ENCODE results near the gene EN2.

Gene EN2

DNA sequence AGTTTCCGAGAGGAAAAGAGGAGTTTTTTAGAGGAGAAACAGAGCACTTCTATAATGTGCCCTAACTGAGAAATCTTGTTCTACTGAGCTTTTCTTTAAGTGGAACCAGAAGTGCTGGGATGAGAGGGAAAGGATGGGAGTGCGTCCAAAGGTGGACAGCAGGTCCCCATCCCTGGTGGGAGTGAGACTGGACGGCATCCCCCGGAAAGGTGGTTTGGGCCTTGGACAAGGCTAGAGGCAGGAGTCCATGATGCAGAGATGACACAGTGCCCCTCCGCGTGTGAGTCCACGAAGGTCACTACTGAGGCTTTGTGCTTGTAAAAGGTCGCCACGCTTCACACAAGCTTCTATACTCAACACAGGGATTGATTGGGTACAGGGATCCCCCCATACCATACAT lies 6.1 kb upstream of the EN2 start:
- no peak for DNase-seq

DNA sequence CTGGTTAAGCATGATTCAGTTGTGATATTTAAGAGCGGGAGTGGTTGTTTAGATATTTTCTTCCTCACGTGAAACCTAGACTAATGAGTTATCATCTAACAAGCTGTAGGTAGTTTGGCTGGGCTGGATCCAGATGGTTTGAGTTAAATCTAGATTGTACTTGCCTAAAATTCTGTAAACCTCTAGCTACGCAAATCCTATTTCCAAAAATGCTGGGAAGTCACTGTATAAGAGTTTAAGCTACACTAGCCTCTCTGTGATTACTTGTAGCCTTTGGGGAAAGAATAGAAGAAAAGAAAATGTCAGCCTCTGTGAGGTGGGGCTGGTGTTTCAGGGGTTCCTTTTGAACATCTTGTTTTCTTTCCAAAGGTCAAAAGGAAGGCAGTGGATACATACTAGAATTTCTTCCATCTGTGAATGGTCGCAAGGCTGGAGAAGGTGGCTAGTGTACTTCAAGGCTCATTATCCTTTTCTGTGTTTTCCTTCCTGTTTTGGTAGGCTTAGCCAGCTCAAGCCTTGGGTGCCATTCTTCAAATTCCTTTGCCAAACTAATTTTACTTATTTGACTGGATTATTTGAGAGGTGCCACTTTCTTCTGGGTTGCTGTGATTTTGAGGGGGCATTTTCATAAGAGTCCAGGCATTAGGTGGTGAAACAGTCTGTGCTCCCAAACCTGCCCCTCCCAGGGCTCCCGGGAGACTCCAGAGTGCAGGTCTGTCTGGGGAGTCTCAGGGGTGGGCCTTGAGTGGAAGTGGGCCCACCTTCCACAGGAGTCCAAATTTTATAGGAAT lies 5.2 kb upstream of the EN2 start:
- no peak for DNase-seq

DNA sequence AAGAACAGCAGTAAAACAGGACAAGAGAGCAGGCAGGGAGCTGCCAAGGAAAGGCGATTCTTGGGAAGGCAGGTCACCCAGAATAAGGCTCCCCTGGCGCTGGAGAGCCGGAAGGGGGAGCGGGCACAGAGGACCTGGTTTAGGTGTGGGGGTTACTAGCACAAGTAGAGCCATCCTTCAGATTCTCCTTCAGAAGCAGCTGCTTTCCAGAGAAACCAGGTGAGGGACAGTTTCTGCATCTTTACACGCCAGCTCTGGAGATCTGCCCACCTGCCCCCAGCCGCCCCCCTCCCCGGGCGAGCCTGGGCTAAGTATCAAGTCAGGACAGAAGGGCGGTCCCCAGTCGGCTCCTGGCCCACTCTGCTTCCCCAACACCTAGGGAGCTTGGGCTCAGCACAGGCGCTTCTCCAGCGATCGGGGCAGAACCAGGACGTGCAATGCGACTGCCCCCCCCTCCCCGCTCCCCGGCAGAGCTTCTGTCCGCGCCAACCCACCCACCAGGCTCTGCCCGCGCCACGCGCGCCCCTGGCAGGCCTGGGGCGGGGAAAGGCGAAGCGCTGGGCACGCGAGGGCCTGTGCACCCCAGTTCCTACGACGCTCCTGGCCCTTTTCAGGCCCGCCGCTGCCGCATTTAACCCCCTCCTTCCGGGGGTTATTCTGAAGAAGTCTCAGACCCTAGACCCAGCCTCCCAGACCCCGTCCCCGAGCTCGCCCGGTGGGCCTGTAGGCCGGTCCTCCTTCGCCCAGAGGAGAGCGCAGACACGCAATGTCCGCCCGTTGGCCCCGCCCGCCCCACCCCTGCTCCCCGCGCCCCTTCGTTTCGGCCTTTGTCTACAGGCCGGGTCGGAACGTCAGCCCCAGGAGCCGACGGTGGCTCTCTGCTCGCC lies 4.4 kb upstream of the EN2 start:
- no peak for DNase-seq

DNA sequence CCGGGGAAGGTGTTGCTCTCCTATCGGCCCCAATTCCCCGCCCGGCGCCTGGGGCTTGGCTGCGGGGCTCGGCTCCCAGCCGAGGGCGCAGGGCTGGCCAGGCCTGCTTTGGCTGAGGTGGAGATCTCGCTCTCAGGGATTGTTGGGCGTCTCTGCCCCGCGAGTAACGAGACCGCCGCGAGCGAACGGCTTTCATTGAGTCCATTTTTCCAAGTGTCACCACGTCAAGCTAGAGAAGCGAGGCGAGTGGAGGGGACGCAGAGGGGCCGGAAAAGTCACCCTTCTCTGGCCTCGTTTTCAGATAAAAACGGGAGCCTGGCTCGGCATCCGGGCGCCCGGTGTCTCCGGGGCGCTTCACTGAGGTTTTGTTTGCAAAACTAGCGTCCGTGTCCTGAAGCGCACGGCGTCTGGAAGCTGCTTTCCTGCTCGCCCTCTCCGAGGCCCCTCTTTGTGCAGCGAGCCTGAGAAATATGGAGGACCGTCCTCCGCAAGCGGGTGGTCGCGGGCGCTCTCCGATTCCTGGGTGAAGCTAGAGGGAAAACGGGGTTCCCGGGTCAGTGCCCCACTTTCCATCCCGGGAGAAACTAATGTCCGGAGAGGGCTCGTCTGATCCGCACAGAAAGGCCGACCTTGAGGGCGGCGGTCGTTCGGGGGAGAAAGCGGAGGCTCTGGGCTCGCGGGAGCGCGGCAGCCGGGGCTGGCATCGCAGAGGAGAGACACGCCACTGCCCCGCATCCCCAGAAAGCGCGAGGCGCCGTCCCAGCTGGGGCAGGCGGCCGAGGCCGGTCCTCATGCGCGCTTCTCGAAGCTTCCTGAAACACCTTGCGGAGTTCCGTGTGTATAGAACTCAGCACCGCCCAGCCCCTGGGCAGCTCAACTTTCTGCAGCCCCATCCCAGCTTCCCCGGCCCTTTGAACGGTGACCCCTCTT lies 3.5 kb upstream of the EN2 start:
- DNase-seq: no peak

DNA sequence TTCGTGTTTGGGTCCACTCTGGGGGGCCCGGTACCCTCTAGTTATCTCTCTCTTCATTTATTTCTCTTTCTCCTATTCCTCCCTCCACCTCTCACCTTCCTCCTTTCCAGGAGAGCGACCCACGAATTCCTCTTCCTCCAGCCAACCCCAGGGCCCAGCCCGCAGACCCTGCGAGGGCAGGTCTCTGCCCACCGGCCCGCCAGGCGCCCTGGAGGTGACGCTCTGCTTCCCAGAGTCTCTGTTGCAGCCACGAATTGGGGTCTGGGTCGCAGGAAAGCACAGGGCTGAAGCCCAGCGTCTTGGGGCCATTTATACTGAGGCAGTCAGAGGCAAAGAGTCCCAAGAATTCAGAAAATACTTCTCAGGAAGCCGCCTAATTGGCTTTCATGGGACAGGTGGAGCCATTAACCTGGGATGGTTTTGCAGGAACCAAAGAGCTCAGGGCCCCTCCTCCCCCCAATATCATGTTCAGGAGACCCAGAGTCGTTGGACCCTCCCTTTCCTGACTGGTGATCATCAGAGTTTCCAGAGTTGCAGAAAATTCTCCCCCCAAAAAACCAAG lies 2.7 kb upstream of the EN2 start:
- no peak for DNase-seq

DNA sequence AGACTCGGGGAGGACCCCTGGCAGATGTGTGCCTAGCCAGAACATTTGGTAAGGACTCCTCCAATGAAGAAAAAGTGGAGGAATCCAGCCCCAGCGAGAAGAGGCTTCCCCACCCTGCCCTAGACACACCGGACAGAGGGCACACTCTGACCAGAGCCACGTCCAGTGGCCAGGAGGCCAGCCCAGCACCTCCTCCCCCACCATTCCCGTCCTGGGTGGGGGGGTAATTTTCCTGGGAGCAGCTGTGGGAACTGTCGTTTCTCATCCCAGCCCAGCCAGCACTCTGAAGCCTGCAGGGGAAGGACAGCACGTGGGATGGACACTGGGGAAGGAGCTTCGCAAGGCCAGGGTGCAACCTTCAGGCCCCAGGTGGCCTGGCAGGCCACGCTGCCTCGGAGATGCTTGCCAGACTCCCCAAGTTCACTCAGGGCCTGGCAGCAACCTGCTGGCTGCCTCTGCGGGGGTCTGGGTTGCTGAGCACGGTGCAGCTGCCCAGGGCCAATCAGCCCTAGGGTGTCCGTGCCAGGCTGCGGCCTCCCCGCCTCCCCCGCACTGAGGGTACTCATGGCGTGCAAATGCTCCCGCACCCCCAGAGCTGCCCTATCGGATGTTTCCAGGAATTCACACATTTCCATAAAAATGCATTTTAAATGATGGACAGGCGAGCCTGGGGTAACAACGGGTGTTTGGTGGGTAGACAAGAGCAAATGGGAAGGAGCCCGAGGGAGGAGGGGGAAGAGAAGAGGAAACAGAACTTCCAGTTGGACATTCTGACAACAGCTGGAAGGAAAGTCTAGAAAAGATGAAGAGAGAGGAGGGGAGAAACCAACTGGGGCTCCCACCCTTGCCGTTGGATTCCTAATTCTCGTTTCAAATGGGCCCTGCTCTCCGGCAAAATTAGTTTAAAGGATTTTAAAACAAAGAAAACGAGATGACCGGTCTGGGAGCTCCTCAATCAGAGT lies 1.9 kb upstream of the EN2 start:
- DNase-seq: no peak

DNA sequence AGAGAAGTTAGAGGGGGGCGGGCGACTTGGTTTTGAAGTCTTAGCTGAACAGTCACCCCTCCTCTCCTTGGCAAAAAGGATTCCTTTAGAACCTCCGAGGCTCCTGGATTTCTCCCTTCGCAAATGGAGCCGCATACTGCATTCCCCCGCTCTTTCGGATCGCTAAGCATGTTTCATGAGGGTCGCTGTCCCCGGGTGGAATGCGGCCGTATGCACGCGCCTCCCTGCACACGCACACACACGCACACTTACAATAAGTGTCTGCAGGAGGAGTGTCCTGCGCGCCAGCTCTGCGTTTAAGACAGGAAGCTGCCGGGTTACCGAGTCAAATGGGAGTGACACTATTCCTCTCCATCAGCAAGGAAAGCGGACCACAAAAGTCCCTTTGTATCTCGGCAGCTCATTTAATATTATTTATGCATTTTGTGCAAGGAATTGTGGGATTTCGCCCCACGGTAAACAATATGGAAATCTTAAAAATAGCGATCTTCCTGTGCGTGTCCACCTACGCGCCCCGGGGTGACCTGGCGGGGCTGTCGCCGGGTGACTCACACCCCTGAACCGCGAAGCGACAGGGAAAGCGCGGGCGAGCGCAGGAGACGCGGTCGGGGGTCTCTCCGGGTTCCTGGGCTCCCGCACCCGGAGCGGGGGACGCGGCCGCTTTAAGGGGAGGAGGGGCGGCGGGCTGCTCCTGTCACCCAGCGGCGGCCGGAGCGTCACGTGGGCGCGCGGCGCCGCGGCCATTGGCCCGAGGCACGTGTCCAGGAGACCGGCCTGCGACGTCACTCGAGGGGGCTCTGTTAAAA lies 988 bp upstream of the EN2 start:
- no peak for DNase-seq

DNA sequence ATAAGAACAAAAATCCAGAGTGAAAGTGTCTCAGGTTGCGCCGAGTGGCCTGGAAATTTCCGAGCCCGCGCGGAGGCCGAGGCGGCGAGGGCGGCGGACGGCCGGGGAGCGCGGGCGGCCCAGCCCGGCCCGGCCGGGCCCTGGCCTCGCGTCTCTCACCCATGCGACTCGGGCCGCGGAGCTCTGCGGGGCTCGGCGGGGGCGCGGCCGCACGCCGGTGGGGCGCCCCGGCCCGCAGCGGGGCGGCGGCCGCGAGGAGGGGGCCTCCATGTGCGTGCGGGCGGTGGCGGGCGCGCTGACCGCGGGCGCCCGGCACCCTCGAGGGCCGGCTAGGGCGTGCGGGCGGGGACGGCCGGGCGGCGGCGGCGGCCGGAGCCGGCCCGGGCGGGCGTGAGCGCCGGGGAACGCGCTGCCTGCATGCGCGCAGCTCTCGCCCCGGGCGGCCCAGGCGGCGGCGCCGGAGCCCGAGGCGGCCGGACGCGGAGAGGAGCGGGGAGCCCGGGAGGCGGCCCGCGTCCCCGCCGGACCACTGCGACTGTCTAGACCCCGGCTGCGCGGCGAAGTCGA lies 302 bp upstream of the EN2 start:
- no peak for DNase-seq

DNA sequence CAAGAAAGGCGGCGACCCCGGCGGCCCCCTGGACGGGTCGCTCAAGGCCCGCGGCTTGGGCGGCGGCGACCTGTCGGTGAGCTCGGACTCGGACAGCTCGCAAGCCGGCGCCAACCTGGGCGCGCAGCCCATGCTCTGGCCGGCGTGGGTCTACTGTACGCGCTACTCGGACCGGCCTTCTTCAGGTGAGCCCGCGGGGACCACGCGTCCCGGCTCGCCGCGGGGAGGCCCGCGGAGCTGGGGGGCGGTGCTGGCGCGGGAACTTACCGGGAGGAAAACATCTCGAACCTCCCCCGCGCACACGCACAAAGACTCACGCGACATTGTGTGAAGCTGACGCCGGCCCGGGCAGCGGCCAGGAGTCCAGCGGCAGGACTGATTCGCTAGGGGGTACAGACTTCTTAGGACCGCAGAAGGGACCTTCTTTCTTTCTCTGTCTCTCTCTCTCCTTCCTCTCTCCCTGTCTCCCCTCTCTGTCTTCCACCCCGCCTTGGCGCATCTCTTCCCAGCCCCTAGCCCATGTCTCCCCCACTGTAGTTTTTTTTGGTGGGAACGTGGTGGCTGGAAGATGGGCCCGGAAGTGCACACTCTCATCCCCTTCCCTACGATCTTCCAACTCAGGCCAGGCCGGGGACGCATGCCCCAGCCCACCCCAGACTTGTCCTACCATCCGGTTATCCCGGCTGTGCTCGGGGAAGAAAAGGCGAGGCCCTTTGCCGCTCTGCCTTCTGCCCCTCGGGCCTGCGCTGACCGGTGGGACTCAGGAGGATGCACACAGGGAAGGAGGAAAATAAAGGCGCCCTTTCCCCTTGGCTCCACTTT lies 1.2 kb downstream of the EN2 start:
- DNase-seq: no peak

DNA sequence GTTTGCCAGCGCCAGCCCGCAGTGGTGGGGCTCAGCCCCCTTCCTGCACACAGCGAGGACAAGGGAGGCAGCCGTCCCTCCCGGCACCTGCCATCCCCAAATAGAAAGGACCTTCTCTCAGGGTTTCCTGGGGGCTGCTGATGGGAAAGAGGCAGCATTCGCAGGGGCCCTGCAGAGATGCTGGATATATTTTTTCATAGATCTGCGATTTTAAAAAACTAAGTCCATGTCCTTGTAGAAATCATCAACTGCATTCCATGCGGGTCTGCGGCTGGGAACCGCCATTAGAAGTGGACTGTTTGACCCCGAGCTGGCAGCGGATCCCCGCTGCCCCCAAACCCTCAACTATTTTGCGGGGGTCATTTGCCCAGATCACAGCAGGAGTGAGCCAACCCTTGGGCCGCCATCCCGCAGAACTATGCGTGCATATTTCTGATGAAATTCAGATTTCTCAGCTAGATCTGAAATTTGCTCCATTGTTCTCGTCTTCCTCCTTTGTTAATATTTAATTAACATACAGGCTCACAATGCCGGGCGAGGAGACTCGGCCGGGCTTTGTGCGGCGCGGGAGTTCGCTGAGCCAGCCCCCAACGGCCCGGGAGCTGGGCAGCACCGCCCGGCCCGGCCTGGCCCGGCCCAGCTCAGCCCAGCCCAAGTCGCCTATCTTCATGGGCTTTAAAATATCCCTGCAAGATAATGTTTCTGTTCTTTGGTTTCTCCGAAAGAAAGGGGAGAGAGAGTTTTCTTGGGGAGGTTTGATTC lies 2.0 kb downstream of the EN2 start:
- no peak for DNase-seq

DNA sequence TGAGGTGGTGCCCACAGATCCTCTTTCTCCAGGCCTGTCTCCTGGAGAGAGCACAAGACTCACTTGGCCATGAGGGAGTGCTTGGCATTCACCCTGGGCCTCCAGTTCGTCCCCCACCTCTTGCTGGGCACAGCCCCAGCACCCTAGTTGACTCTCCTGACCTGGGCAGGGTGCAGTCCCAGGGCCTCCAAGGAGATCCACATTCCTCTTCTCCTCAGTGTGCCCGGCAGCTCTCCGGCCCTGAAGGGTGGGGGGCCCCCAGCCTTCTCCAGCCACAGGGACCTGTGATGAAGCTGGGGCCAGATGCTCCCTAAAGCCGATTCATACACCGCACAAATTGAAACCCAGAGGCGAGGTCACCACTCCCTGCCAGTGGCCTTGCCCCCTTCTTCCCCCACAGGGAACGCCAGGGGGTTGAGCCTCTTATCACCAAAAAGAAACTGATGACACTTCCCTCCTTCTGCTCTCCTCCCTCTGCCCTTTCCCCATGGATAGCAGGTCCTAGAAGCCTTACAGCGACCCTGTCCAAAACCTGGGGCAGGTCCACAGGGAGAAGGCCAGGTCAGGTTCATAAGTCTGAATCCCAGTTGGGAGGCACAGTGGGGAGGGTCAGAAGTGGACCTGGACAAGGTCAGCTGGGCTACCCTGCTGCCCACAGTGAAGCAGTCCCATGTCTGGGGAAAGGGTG lies 3.1 kb downstream of the EN2 start:
- DNase-seq: no peak

DNA sequence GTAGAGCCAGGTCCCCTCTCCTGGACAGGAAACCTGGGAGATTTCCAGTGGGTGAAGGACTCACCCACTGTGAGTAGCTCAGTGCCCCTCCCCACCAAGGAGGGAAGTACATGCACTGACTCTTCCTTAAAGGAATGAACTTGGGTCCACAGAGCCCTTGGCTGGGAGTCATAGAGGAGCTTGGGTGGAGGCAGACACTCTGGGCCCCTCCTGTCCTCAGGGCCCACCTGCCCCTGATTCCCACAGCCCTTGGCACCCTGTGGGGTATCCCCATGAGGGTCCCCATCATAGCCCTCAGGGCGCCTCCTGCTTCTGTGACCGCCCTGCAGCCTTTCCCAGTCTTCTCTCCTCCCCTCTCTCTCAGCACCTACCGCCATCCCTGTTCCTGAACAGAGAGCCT lies 3.7 kb downstream of the EN2 start:
- DNase-seq: no peak

DNA sequence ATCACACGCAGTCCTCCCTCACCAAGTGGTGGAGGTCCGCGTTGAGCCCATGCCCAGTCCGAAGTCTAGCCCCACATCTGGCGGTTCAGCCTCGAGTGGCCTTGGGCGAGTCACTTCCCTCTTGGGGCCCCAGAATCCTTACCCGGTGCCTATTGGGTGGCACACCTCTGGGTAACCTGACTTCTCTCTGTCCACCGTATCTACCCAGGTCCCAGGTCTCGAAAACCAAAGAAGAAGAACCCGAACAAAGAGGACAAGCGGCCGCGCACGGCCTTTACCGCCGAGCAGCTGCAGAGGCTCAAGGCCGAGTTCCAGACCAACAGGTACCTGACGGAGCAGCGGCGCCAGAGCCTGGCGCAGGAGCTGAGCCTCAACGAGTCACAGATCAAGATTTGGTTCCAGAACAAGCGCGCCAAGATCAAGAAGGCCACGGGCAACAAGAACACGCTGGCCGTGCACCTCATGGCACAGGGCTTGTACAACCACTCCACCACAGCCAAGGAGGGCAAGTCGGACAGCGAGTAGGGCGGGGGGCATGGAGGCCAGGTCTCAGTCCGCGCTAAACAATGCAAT lies 4.3 kb downstream of the EN2 start:
- no peak for DNase-seq

DNA sequence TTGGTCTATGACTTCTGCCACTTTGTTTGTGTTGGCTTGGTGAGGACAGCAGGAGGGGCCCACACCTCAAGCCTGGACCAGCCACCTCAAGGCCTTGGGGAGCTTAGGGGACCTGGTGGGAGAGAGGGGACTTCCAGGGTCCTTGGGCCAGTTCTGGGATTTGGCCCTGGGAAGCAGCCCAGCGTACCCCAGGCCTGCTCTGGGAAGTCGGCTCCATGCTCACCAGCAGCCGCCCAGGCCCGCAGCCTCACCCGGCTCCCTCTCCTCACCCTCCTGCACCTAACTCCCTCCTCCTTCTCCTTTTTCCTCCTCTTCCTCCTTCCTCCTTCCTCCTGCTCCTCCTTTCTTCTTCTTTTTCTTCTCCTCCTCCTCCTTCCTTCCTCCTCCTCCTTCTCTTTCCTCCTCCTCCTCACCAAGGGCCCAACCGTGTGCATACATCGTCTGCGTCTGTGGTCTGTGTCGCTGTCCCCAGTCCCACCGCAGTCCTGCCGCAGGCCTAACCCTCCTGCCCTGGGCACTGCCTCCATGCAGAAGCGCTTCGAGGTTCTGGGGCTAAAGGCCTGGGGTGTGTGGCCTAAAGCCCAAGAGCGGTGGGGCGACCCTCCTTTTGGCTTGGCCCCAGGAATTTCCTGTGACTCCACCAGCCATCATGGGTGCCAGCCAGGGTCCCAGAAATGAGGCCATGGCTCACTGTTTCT lies 5.3 kb downstream of the EN2 start:
- no peak for DNase-seq

DNA sequence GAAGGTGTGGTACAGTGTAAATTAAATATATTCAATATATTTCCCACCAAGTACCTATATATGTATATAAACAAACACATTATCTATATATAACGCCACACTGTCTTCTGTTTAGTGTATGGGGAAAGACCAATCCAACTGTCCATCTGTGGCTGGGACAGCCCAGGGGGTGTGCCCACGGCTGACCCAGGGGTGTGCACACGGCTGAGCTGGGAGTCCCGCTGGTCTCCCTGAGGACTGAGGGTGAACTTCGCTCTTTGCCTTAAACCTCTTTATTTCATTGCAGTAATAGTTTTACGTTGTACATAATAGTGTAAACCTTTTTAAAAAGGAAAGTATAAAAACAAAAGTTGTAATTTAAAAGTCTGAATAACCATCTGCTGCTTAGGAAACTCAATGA lies 6.3 kb downstream of the EN2 start:
- no peak for DNase-seq

DNA sequence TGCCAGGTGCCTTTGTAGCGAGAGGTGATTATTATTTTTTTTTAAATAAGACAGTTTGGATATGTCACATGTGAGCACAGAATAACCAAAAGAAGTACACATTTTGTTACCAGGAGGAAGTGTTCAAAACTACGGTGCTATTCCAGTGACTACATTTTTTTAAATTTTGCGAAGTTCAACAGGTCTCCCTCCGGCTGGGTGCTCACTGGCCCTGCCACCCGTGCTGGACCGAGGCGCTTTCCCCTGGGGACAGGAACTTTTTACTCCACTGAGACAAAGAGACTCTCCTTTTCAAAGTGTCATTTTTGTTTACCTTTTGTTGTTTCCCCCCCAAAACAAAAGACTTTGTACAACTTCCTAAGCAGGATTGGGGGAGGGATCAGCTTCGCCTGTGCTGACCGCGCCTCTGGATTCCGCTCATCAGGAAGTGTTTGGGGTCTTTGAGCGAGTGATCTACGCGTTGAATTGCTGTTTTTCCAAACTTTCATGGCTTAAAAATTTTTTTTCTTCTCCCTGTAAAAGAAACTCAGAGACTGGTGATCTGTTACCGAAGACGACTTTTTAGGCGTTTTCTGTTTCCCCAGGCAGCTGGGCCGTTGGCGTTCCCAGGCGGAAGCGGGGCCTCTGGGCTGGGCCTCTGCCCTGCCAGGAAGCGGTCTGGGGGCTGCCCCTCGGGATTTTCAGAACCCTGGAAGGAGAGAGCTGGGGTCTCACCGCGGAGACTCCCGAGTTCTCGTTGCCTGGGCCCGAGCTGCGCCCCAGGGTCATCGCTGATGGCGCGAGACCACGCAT lies 7.2 kb downstream of the EN2 start:
- DNase-seq: no peak
